ENCODE data around the gene OR1M1.
"Not testable (repeated sequence)": the region's sequence is repeated elsewhere in the genome, so short reads cannot be mapped to it uniquely, and the experiment has no call there.

OR1M1 gene

GRCh38 chr19:9086761-9087160 is at the start of gene OR1M1:
Gene OR1M1, plus strand, starts transcription at chr19:9087061. Its CDS starts 6,184 bp downstream, at chr19:9093245.
- DNase-seq, result no peak

GRCh38 chr19:9037400-9038062 is 49.3 kb upstream of the OR1M1 start:
- no peak for DNase-seq

GRCh38 chr19:9039728-9040127 is 47.1 kb upstream of the OR1M1 start:
- no peak for DNase-seq

GRCh38 chr19:9040131-9040530 is 46.7 kb upstream of the OR1M1 start:
- no peak for DNase-seq

- DNase-seq, result no peak
Measured at GRCh38 chr19:9041023-9041422, 45.8 kb upstream of the OR1M1 start.

GRCh38 chr19:9043524-9043923 is 43.3 kb upstream of the OR1M1 start:
- no peak for DNase-seq

GRCh38 chr19:9044449-9044848 is 42.4 kb upstream of the OR1M1 start:
- no peak for DNase-seq

GRCh38 chr19:9046694-9047093 is 40.2 kb upstream of the OR1M1 start:
- DNase-seq, result no peak

- DNase-seq, result no peak
Measured at GRCh38 chr19:9052894-9053293, 34.0 kb upstream of the OR1M1 start.

- DNase-seq, result not testable (repeated sequence)
Measured at GRCh38 chr19:9053674-9054073, 33.2 kb upstream of the OR1M1 start.

GRCh38 chr19:9054207-9054606 is 32.7 kb upstream of the OR1M1 start:
- no peak for DNase-seq

- peak; percentile 30 for DNase-seq
Measured at GRCh38 chr19:9054765-9055164, 32.1 kb upstream of the OR1M1 start.

- not testable (repeated sequence) for DNase-seq
Measured at GRCh38 chr19:9056131-9056530, 30.7 kb upstream of the OR1M1 start.

- no peak for DNase-seq
Measured at GRCh38 chr19:9057505-9058258, 29.2 kb upstream of the OR1M1 start.

GRCh38 chr19:9058905-9059667 is 27.8 kb upstream of the OR1M1 start:
- DNase-seq, result no peak

GRCh38 chr19:9060564-9061340 is 26.1 kb upstream of the OR1M1 start:
- DNase-seq, result no peak

- DNase-seq, result no peak
Measured at GRCh38 chr19:9061879-9062278, 25.0 kb upstream of the OR1M1 start.

GRCh38 chr19:9065457-9066014 is 21.3 kb upstream of the OR1M1 start:
- DNase-seq, result no peak

- DNase-seq, result peak; percentile 37
Measured at GRCh38 chr19:9070066-9070465, 16.8 kb upstream of the OR1M1 start.

- DNase-seq, result not testable (repeated sequence)
Measured at GRCh38 chr19:9071720-9072119, 15.1 kb upstream of the OR1M1 start.

GRCh38 chr19:9073806-9074205 is 13.1 kb upstream of the OR1M1 start:
- DNase-seq, result no peak

Data from eye (tissue), 1 donor.